Parathyroid adenoma (tissue), 2 donors: ENCODE results near the gene CDC25B.

Source experiments
- H2AFZ ChIP-seq: fragments of 300-600 bp; sonication (generic); one replicate; pipeline ENCODE4 v1.7.0; 2017; ENCODE audit warnings: antibody characterized with exemption, mild to moderate bottlenecking
- H3K27ac ChIP-seq: fragments of 300-600 bp; sonication (generic); one replicate; pipeline ENCODE4 v1.7.0; 2017
- H3K27me3 ChIP-seq: fragments of 300-600 bp; sonication (generic); one replicate; pipeline ENCODE4 v1.7.0; 2017; ENCODE audit warnings: low read length; ENCODE audit not compliant: control insufficient read depth, insufficient read depth
- H3K36me3 ChIP-seq: fragments of 300-600 bp; sonication (generic); one replicate; pipeline ENCODE4 v1.7.0; 2017; ENCODE audit warnings: low read length; ENCODE audit not compliant: control insufficient read depth, insufficient read depth
- H3K4me1 ChIP-seq: fragments of 300-600 bp; sonication (generic); one replicate; pipeline ENCODE4 v1.7.0; 2017; ENCODE audit warnings: control low read depth
- H3K4me2 ChIP-seq: fragments of 300-600 bp; sonication (generic); one replicate; pipeline ENCODE4 v1.7.0; 2017; ENCODE audit warnings: low read length
- H3K4me3 ChIP-seq: fragments of 300-600 bp; sonication (generic); one replicate; pipeline ENCODE4 v1.7.0; 2017; ENCODE audit warnings: low read depth, low read length
- H3K79me2 ChIP-seq: fragments of 300-600 bp; sonication (generic); one replicate; pipeline ENCODE4 v1.7.0; 2017; ENCODE audit warnings: control low read depth
- H3K9ac ChIP-seq: fragments of 300-600 bp; sonication (generic); one replicate; pipeline ENCODE4 v1.7.0; 2017; ENCODE audit warnings: mild to moderate bottlenecking
- H3K9me3 ChIP-seq: fragments of 300-600 bp; sonication (generic); one replicate; pipeline ENCODE4 v1.7.0; 2017; ENCODE audit warnings: low read length; ENCODE audit not compliant: control insufficient read depth
- CTCF ChIP-seq: fragments of 300-600 bp; sonication (generic); IDR thresholded peaks from one replicate; pipeline ENCODE4 v1.7.0; 2017; ENCODE audit warnings: antibody characterized with exemption, mild to moderate bottlenecking
- donor health status: primary hyperparathyroidism.

Gene CDC25B

GRCh38 chr20:3798373-3798768 is 2.3 kb downstream of the CDC25B start:
- TF ChIP-seq CTCF: no peak
- no peak overlapping the region for H3K9ac ChIP-seq
- no peaks in the 10 kb centered on the region for H3K27me3 ChIP-seq
- no peaks in the 10 kb centered on the region for H3K9me3 ChIP-seq
- peaks cover 10% of the 10 kb centered on the region for H3K4me1 ChIP-seq
- no peak overlapping the region for H3K4me2 ChIP-seq
- no peak overlapping the region for H3K4me3 ChIP-seq
- no peak overlapping the region for H3K27ac ChIP-seq
- no peaks in the 10 kb centered on the region for H3K36me3 ChIP-seq
- H2AFZ ChIP-seq: no peak overlapping the region
- peaks cover 3% of the 10 kb centered on the region for H3K79me2 ChIP-seq

GRCh38 chr20:3798908-3799248 is 2.8 kb downstream of the CDC25B start:
- Histone ChIP-seq H3K4me3 (no peak overlapping the region), H3K4me2 (no peak overlapping the region), H3K36me3 (no peaks in the 10 kb centered on the region), H3K4me1 (peaks cover 10% of the 10 kb centered on the region), H3K27ac (no peak overlapping the region), H3K9me3 (no peaks in the 10 kb centered on the region), H3K9ac (no peak overlapping the region), H3K79me2 (peaks cover 3% of the 10 kb centered on the region), H3K27me3 (no peaks in the 10 kb centered on the region), H2AFZ (no peak overlapping the region)
- TF ChIP-seq CTCF: no peak

- no peak overlapping the region for H2AFZ ChIP-seq
- H3K27ac ChIP-seq: peak overlapping the region; percentile 32
- H3K27me3 ChIP-seq: no peaks in the 10 kb centered on the region
- no peaks in the 10 kb centered on the region for H3K36me3 ChIP-seq
- H3K4me3 ChIP-seq: no peak overlapping the region
- no peak overlapping the region for H3K9ac ChIP-seq
- H3K9me3 ChIP-seq: no peaks in the 10 kb centered on the region
- H3K4me1 ChIP-seq: peaks cover 10% of the 10 kb centered on the region
- H3K79me2 ChIP-seq: peaks cover 3% of the 10 kb centered on the region
- no peak for TF ChIP-seq CTCF
- no peak overlapping the region for H3K4me2 ChIP-seq
Observed at GRCh38 chr20:3800256-3800877, 4.3 kb downstream of the CDC25B start.

- Histone ChIP-seq H2AFZ (no peak overlapping the region), H3K9me3 (no peaks in the 10 kb centered on the region), H3K4me2 (no peak overlapping the region), H3K27me3 (no peaks in the 10 kb centered on the region), H3K9ac (no peak overlapping the region), H3K4me1 (peaks cover 13% of the 10 kb centered on the region), H3K36me3 (no peaks in the 10 kb centered on the region), H3K4me3 (no peak overlapping the region), H3K27ac (no peak overlapping the region), H3K79me2 (peaks cover 3% of the 10 kb centered on the region)
- no peak for TF ChIP-seq CTCF
Observed at GRCh38 chr20:3800878-3801260, 4.8 kb downstream of the CDC25B start.

GRCh38 chr20:3801299-3801698 is 5.2 kb downstream of the CDC25B start:
- H2AFZ ChIP-seq: no peak overlapping the region
- peaks cover 17% of the 10 kb centered on the region for H3K4me1 ChIP-seq
- H3K9ac ChIP-seq: no peak overlapping the region
- no peaks in the 10 kb centered on the region for H3K36me3 ChIP-seq
- peaks cover 3% of the 10 kb centered on the region for H3K79me2 ChIP-seq
- no peak overlapping the region for H3K4me3 ChIP-seq
- H3K27me3 ChIP-seq: no peaks in the 10 kb centered on the region
- H3K4me2 ChIP-seq: no peak overlapping the region
- H3K9me3 ChIP-seq: no peaks in the 10 kb centered on the region
- no peak for TF ChIP-seq CTCF
- no peak overlapping the region for H3K27ac ChIP-seq
